GM23338 (cell line): ENCODE results near the gene PID1. TPM values are rescaled to one million over a fixed set of nuclear protein-coding genes. Genes with fewer than 3 reads are reported as not detected.

ENCODE experiments used
- ATAC-seq: fragments of 200-7000 bp; cut with Tn5 transposase; 3 replicates; pipeline ENCODE4 v1.9.1; 2020
- DNase-seq: peaks from one replicate; pipeline ENCODE4 v3.0.0-alpha.2; 2015; ENCODE audit warnings: low spot score
- H2AFZ ChIP-seq: fragments of 200-600 bp; sonication (generic); 2 replicates; pipeline ENCODE4 v1.8.0; 2016; ENCODE audit warnings: antibody characterized with exemption, mild to moderate bottlenecking, moderate library complexity
- H3F3A ChIP-seq: fragments of 200-600 bp; sonication (generic); replicated peaks from 2 replicates; pipeline ENCODE4 v1.8.0; 2017; ENCODE audit warnings: antibody characterized with exemption, mixed run types, low read depth
- H3K27ac ChIP-seq: fragments of 200-600 bp; sonication (generic); 2 replicates; pipeline ENCODE4 v1.6.1; 2016; ENCODE audit warnings: low read depth
- H3K27me3 ChIP-seq: fragments of 200-600 bp; sonication (generic); 2 replicates; pipeline ENCODE4 v1.8.0; 2016; ENCODE audit warnings: mild to moderate bottlenecking, mixed run types, moderate library complexity; ENCODE audit not compliant: insufficient read depth
- H3K36me3 ChIP-seq: fragments of 200-600 bp; sonication (generic); 2 replicates; pipeline ENCODE4 v1.8.0; 2016; ENCODE audit warnings: mild to moderate bottlenecking; ENCODE audit not compliant: insufficient read depth
- H3K4me1 ChIP-seq: fragments of 200-600 bp; sonication (generic); 2 replicates; pipeline ENCODE4 v1.8.0; 2016; ENCODE audit warnings: mild to moderate bottlenecking, moderate library complexity; ENCODE audit not compliant: insufficient read depth
- H3K4me2 ChIP-seq: fragments of 200-600 bp; sonication (generic); 2 replicates; pipeline ENCODE4 v1.7.1; 2017; ENCODE audit warnings: mixed run types
- H3K4me3 ChIP-seq: fragments of 200-600 bp; sonication (generic); 2 replicates; pipeline ENCODE4 v1.6.1; 2016; ENCODE audit warnings: mixed run types
- H3K79me2 ChIP-seq: fragments of 200-600 bp; sonication (generic); replicated peaks from 2 replicates; pipeline ENCODE4 v1.8.0; 2017; ENCODE audit warnings: mild to moderate bottlenecking; ENCODE audit not compliant: insufficient read depth
- H3K9me2 ChIP-seq: fragments of 200-600 bp; sonication (generic); 2 replicates; pipeline ENCODE4 v1.8.0; 2017; ENCODE audit not compliant: insufficient read depth
- H4K20me1 ChIP-seq: fragments of 200-600 bp; sonication (generic); replicated peaks from 2 replicates; pipeline ENCODE4 v1.8.0; 2017; ENCODE audit warnings: mild to moderate bottlenecking; ENCODE audit not compliant: insufficient read depth
- H3K27ac Mint-ChIP-seq: 2 replicates; pipeline ENCODE4 v1.8.0; 2020; ENCODE audit warnings: inconsistent platforms, mild to moderate bottlenecking, moderate library complexity, mixed read lengths
- H3K27me3 Mint-ChIP-seq: 3 replicates; pipeline ENCODE4 v1.8.0; 2022; ENCODE audit warnings: low read depth, mild to moderate bottlenecking, moderate library complexity, mixed read lengths, inconsistent platforms; ENCODE audit not compliant: insufficient read depth, poor library complexity
- H3K36me3 Mint-ChIP-seq: 3 replicates; pipeline ENCODE4 v1.8.0; 2021; ENCODE audit warnings: low read depth, mild to moderate bottlenecking, inconsistent platforms, moderate library complexity, mixed read lengths
- H3K4me1 Mint-ChIP-seq: 3 replicates; pipeline ENCODE4 v1.8.0; 2020; ENCODE audit warnings: mild to moderate bottlenecking, inconsistent platforms, mixed read lengths
- H3K4me3 Mint-ChIP-seq: 3 replicates; pipeline ENCODE4 v1.8.0; 2021; ENCODE audit warnings: moderate library complexity, mild to moderate bottlenecking, inconsistent platforms, mixed read lengths
- H3K9me3 Mint-ChIP-seq: 3 replicates; pipeline ENCODE4 v1.8.0; 2020; ENCODE audit warnings: moderate library complexity, mild to moderate bottlenecking, inconsistent platforms, mixed read lengths
- CREB1 ChIP-seq: fragments of 250-450 bp; sonication (Bioruptor Pico); IDR thresholded peaks from 2 replicates; pipeline ENCODE4 v1.5.0; 2020; ENCODE audit warnings: low read depth, mild to moderate bottlenecking, moderate library complexity
- EZH2 ChIP-seq: fragments of 200-600 bp; sonication (generic); IDR thresholded peaks from one replicate; pipeline ENCODE4 v1.8.0; 2017; ENCODE audit warnings: antibody characterized with exemption, mild to moderate bottlenecking, low read depth; ENCODE audit not compliant: unreplicated experiment
- JUNB ChIP-seq: IDR thresholded peaks from one replicate; pipeline ENCODE4 v1.6.1; 2016; ENCODE audit warnings: antibody characterized with exemption; ENCODE audit not compliant: unreplicated experiment
- NANOG ChIP-seq: IDR thresholded peaks from 2 replicates; pipeline ENCODE4 v1.6.1; 2016; ENCODE audit warnings: antibody characterized with exemption, borderline replicate concordance
- ZNF331 ChIP-seq: fragments of 250-450 bp; sonication (Bioruptor Pico); IDR thresholded peaks from 2 replicates; pipeline ENCODE4 v1.5.0; 2020; ENCODE audit warnings: low read depth, mild to moderate bottlenecking, moderate library complexity
- ZNF462 ChIP-seq: fragments of 250-450 bp; sonication (Bioruptor Pico); IDR thresholded peaks from 2 replicates; pipeline ENCODE4 v1.5.0; 2020; ENCODE audit warnings: mild to moderate bottlenecking, moderate library complexity
- polyA plus RNA-seq: library from polyadenylated mRNA; unstranded; fragments of >200 nt; fragmentation: Nextera tagmentation; extraction: Ambion mirVana; gene quantifications from 2 replicates; pipeline ENCODE4 v1.2.1, GENCODE V29; 2016
- total RNA-seq: library from RNA; depleted of rRNA; stranded (reverse); fragments of >200 nt; shearing (Covaris generic); gene quantifications from 2 replicates; pipeline ENCODE4 v1.2.3, GENCODE V29; 2014
- TF ChIP-seq, protein P1 (sequence below), 2 experiments: fragments of 200-600 bp in 1 of 2; sonication (generic) in 1 of 2; conservative IDR thresholded peaks; 2 replicates each; pipeline versions ENCODE4 v1.5.1 to v1.6.1; 2016 to 2017; ENCODE audit warnings: antibody characterized with exemption in 2 of 2, low read depth in 2 of 2, mild to moderate bottlenecking in 2 of 2, moderate library complexity in 1 of 2

The PID1 gene
- total and polyA plus RNA-seq, 2 experiments from 2014 or later: 1.7 to 2.4 TPM

GRCh38 chr2:229313591-229313990 is 42.5 kb upstream of the PID1 start (continued):
- no peak for TF ChIP-seq ZNF462
- TF ChIP-seq, protein P1, sequence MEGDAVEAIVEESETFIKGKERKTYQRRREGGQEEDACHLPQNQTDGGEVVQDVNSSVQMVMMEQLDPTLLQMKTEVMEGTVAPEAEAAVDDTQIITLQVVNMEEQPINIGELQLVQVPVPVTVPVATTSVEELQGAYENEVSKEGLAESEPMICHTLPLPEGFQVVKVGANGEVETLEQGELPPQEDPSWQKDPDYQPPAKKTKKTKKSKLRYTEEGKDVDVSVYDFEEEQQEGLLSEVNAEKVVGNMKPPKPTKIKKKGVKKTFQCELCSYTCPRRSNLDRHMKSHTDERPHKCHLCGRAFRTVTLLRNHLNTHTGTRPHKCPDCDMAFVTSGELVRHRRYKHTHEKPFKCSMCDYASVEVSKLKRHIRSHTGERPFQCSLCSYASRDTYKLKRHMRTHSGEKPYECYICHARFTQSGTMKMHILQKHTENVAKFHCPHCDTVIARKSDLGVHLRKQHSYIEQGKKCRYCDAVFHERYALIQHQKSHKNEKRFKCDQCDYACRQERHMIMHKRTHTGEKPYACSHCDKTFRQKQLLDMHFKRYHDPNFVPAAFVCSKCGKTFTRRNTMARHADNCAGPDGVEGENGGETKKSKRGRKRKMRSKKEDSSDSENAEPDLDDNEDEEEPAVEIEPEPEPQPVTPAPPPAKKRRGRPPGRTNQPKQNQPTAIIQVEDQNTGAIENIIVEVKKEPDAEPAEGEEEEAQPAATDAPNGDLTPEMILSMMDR (conservative IDR thresholded peaks at IDR 0.05; ENCODE audit: low read depth in 2 of 2): no peak
- no peak for TF ChIP-seq EZH2
- TF ChIP-seq ZNF331 (CRISPR knock-in tag): no peak

- no peak for DNase-seq
- H3K36me3 Mint-ChIP-seq: no peaks in the 10 kb centered on the region
- no peak for TF ChIP-seq ZNF331 (CRISPR knock-in tag)
- no peak for TF ChIP-seq ZNF462
- TF ChIP-seq CREB1: no peak
- TF ChIP-seq NANOG: no peak
- TF ChIP-seq JUNB: no peak
Measured at GRCh38 chr2:229301237-229301636, 30.1 kb upstream of the PID1 start.

More at GRCh38 chr2:229301237-229301636, 30.1 kb upstream of the PID1 start:
- Mint-ChIP-seq H3K4me1 (no peaks in the 10 kb centered on the region), H3K27me3 (no peaks in the 10 kb centered on the region), H3K9me3 (no peaks in the 10 kb centered on the region; the same call in 2 of the 3 replicates), H3K4me3 (no peak overlapping the region), H3K27ac (no peak overlapping the region)
- Histone ChIP-seq H3K4me2 (no peak overlapping the region), H3K36me3 (no peaks in the 10 kb centered on the region), H3K79me2 (no peaks in the 10 kb centered on the region), H4K20me1 (no peaks in the 10 kb centered on the region), H3K4me3 (no peak overlapping the region), H3K27me3 (no peaks in the 10 kb centered on the region), H3K9me2 (peaks cover 7% of the 10 kb centered on the region), H3K27ac (no peak overlapping the region), H3F3A (no peaks in the 10 kb centered on the region), H2AFZ (no peak overlapping the region), H3K4me1 (no peaks in the 10 kb centered on the region)
- no peak for ATAC-seq
